Endothelial cell of umbilical vein (primary cell): Measurements from ENCODE around the gene SMOC1. TPM values are rescaled to one million over a fixed set of nuclear protein-coding genes. Genes with fewer than 3 reads are reported as not detected.

Experiments used
- BruUV-seq: library from RNA; stranded (reverse); fragments of 400-500 nt; replicated peaks from 2 replicates; lab custom pipeline; 2021; lab: Mats Ljungman, UMichigan
- CTCF ChIA-PET: fragments of 300-600, 350-600 bp; sonication (Branson Sonifier 250); formaldehyde crosslinking; loops from one replicate; lab custom pipeline; 2021; ENCODE audit warnings: antibody characterized with exemption, inconsistent platforms; lab: Charles Lee
- POLR2A ChIA-PET: fragments of 300-600, 350-600 bp; sonication (Branson Sonifier 250); formaldehyde crosslinking; loops from one replicate; lab custom pipeline; 2021; ENCODE audit warnings: antibody characterized with exemption, inconsistent platforms; lab: Charles Lee
- DNase-seq: peaks from one replicate; pipeline ENCODE4 v3.0.0-alpha.2; 2011; ENCODE audit warnings: low read depth, low spot score
- FAIRE-seq: peaks from 2 replicates; lab custom pipeline; 2011; peaks lifted over from hg19 to GRCh38; lab: Jason Lieb, UNC
- H2AFZ ChIP-seq: 2 replicates; pipeline ENCODE4 v1.6.0; 2012; ENCODE audit warnings: low read depth, low read length, control low read depth, inconsistent platforms
- H3K27ac ChIP-seq: 2 replicates; pipeline ENCODE4 v1.5.1; 2011; ENCODE audit warnings: low read depth, mild to moderate bottlenecking, control low read depth, low read length, moderate library complexity; ENCODE audit not compliant: insufficient read depth
- H3K27me3 ChIP-seq, 2 experiments: 2 replicates each; pipeline versions ENCODE4 v1.6.0 to v1.6.1; 2011; ENCODE audit warnings: low read length in 2 of 2, mixed read lengths in 1 of 2; ENCODE audit not compliant: control insufficient read depth in 2 of 2, insufficient read depth in 2 of 2
- H3K36me3 ChIP-seq, 2 experiments: 2 replicates in 1 of 2; 3 replicates in 1 of 2; pipeline ENCODE4 v1.5.1; 2011; ENCODE audit warnings: low read length in 2 of 2, mild to moderate bottlenecking in 1 of 2, moderate library complexity in 1 of 2; ENCODE audit not compliant: control insufficient read depth in 2 of 2, insufficient read depth in 2 of 2; ENCODE audit errors: extremely low read depth in 1 of 2
- H3K4me1 ChIP-seq: 3 replicates; pipeline ENCODE4 v1.5.1; 2011; ENCODE audit warnings: mild to moderate bottlenecking, low read length; ENCODE audit not compliant: control insufficient read depth, insufficient read depth; ENCODE audit errors: extremely low read depth
- H3K4me2 ChIP-seq: 2 replicates; pipeline ENCODE4 v1.6.1; 2011; ENCODE audit warnings: low read length, control low read depth, mixed read lengths; ENCODE audit not compliant: insufficient read depth
- H3K4me3 ChIP-seq, 3 experiments: fragments of 200-600 bp in 1 of 3; sonication (generic), shearing (Covaris generic) in 1 of 3; replicated peaks in 1 of 3; 2 replicates each; pipeline ENCODE4 v1.5.1; 2011 to 2016; ENCODE audit warnings: control low read depth in 3 of 3, low read length in 3 of 3, mild to moderate bottlenecking in 2 of 3, inconsistent platforms in 1 of 3, low read depth in 1 of 3, moderate library complexity in 1 of 3; ENCODE audit not compliant: insufficient read depth in 1 of 3
- H3K79me2 ChIP-seq: 2 replicates; pipeline ENCODE4 v1.6.0; 2012; ENCODE audit warnings: low read length, inconsistent platforms; ENCODE audit not compliant: control insufficient read depth, insufficient read depth
- H3K9ac ChIP-seq: replicated peaks from 2 replicates; pipeline ENCODE3; 2011; ENCODE audit warnings: low read length, control low read depth; ENCODE audit not compliant: insufficient read depth; ENCODE audit errors: extremely low read depth
- H3K9me1 ChIP-seq: replicated peaks from 3 replicates; pipeline ENCODE4 v1.6.0; 2011; ENCODE audit warnings: mild to moderate bottlenecking, low read length; ENCODE audit not compliant: control insufficient read depth, insufficient read depth; ENCODE audit errors: extremely low read depth
- H3K9me3 ChIP-seq: replicated peaks from 2 replicates; pipeline ENCODE4 v1.5.1; 2012; ENCODE audit warnings: low read length, inconsistent platforms; ENCODE audit not compliant: control insufficient read depth, insufficient read depth
- H4K20me1 ChIP-seq: replicated peaks from 2 replicates; pipeline ENCODE3; 2011; ENCODE audit warnings: mild to moderate bottlenecking, low read length; ENCODE audit not compliant: control insufficient read depth, insufficient read depth; ENCODE audit errors: extremely low read depth
- CTCF ChIP-seq, 2 donors: IDR thresholded peaks; 1 replicate in 1 of 2; 2 replicates in 1 of 2; pipeline ENCODE4 v1.5.1; 2011; ENCODE audit warnings: low read length in 2 of 2, mild to moderate bottlenecking in 2 of 2, moderate library complexity in 2 of 2, control low read depth in 1 of 2, inconsistent platforms in 1 of 2, low read depth in 1 of 2; ENCODE audit not compliant: insufficient read depth in 1 of 2; ENCODE audit errors: extremely low read depth in 1 of 2
- EZH2 ChIP-seq: IDR thresholded peaks from 2 replicates; pipeline ENCODE4 v1.6.1; 2012; ENCODE audit warnings: borderline replicate concordance, low read depth, mild to moderate bottlenecking, moderate library complexity, low read length, inconsistent platforms; ENCODE audit not compliant: severe bottlenecking
- FOS ChIP-seq: IDR thresholded peaks from 2 replicates; pipeline ENCODE4 v1.6.1; 2011; ENCODE audit warnings: mild to moderate bottlenecking, low read length, moderate library complexity, borderline replicate concordance; ENCODE audit not compliant: insufficient read depth
- GATA2 ChIP-seq: IDR thresholded peaks from 2 replicates; pipeline ENCODE4 v1.7.0; 2011; ENCODE audit warnings: low read depth, mild to moderate bottlenecking, moderate library complexity, mixed read lengths, low read length; ENCODE audit not compliant: insufficient read length, insufficient read depth
- JUN ChIP-seq: IDR thresholded peaks from 2 replicates; pipeline ENCODE4 v1.6.1; 2011; ENCODE audit warnings: borderline replicate concordance, low read depth; ENCODE audit not compliant: insufficient read length, insufficient read depth
- MAX ChIP-seq: IDR thresholded peaks from 2 replicates; pipeline ENCODE4 v1.6.1; 2011; ENCODE audit not compliant: insufficient read depth, insufficient read length
- MYC ChIP-seq: IDR thresholded peaks from one replicate; pipeline ENCODE4 v1.6.1; 2011; ENCODE audit warnings: mild to moderate bottlenecking, low read depth, low read length
- POLR2A ChIP-seq: IDR thresholded peaks from 2 replicates; pipeline ENCODE4 v1.6.1; 2012; ENCODE audit warnings: low read depth, mild to moderate bottlenecking, control low read depth, low read length
- POLR2AphosphoS5 ChIP-seq: IDR thresholded peaks from 2 replicates; pipeline ENCODE4 v1.6.1; 2012; ENCODE audit warnings: low read depth, mild to moderate bottlenecking, control low read depth, low read length, moderate library complexity; ENCODE audit not compliant: insufficient read depth
- dilution Hi-C: fragments of 300-500 bp; cut with MboI; formaldehyde crosslinking; loops from one replicate; pipeline ENCODE4 v1.15.0; 2019; ENCODE audit warnings: low sequenced_read_pairs; ENCODE audit not compliant: extremely low pct_ligation_motif_present
- intact Hi-C: fragments of 100-400 bp; cut with micrococcal nuclease; formaldehyde crosslinking; loops from one replicate; pipeline ENCODE4 v1.10.0; 2022
- polyA plus RNA-seq, 4 experiments: library from polyadenylated mRNA; depleted of rRNA in 3 of 4; stranded (reverse) in 3 of 4; unstranded in 1 of 4; fragments of >200 nt; gene quantifications; 2 replicates each; pipeline versions ENCODE4 v1.2.1 to v1.2.3, GENCODE V29; 2011 to 2012; ENCODE audit warnings: missing spikeins in 1 of 4
- total RNA-seq: library from RNA; stranded (reverse); gene quantifications from 2 replicates; pipeline ENCODE4 v1.2.3, GENCODE V29; 2021

Gene SMOC1
- total and polyA plus RNA-seq, 2 donors (not counting 3 experiments of a cell fraction or from before 2014, with no cell fraction given): 0.97 to 1.1 TPM

- Histone ChIP-seq H3K36me3 (no peaks in the 10 kb centered on the region), H3K79me2 (no peaks in the 10 kb centered on the region), H2AFZ (no peak overlapping the region), H3K27me3 (peaks cover 0 to 2% of the 10 kb centered on the region in 2 experiments), H3K4me3 (no peak overlapping the region), H3K4me2 (no peak overlapping the region), H3K9me1 (no peaks in the 10 kb centered on the region), H3K27ac (no peak overlapping the region), H3K4me1 (peaks cover 15% of the 10 kb centered on the region), H3K9ac (no peak overlapping the region), H3K9me3 (no peaks in the 10 kb centered on the region), H4K20me1 (no peaks in the 10 kb centered on the region)
- DNase-seq (no peak), FAIRE-seq (no peak)
- ChIA-PET POLR2A (no interaction called here), CTCF (interaction anchor here (1.9 kb wide), 1 partner anchor 19 kb away, joined by 8 read pairs; no protein-coding TSS in a partner anchor)
- no TSS peak for BruUV-seq
- intact Hi-C loops: no loop called here
- TF ChIP-seq POLR2A: no peak
- TF ChIP-seq GATA2: no peak
- TF ChIP-seq JUN: no peak
- no peak for TF ChIP-seq POLR2AphosphoS5
- dilution Hi-C loops: no loop called here
These were observed 17.8 kb downstream of the SMOC1 start for GRCh38 chr14:69896972-69897371.

GRCh38 chr14:69900603-69901002 lies 21.4 kb downstream of the SMOC1 start:
- Histone ChIP-seq H3K36me3 (no peaks in the 10 kb centered on the region), H2AFZ (no peak overlapping the region), H3K9me3 (no peaks in the 10 kb centered on the region), H3K27me3 (no peaks in the 10 kb centered on the region), H3K9me1 (no peaks in the 10 kb centered on the region), H4K20me1 (no peaks in the 10 kb centered on the region), H3K27ac (no peak overlapping the region), H3K79me2 (no peaks in the 10 kb centered on the region), H3K4me1 (peaks cover 15% of the 10 kb centered on the region), H3K9ac (no peak overlapping the region), H3K4me2 (no peak overlapping the region), H3K4me3 (no peak overlapping the region)
- ChIA-PET POLR2A (no interaction called here), CTCF (interaction anchor here (0.5 to 1.1 kb wide), 2 partner anchors 23 to 921 kb away, joined by 3 to 5 read pairs; no protein-coding TSS in a partner anchor)
- no TSS peak for BruUV-seq
- FAIRE-seq (no peak), DNase-seq (no peak)
- dilution Hi-C loops: no loop called here
- TF ChIP-seq JUN (no peak), GATA2 (no peak), EZH2 (no peak), FOS (no peak), POLR2A (no peak), CTCF (IDR thresholded peaks at IDR 0.05; ENCODE audit: extremely low read depth in 1 of 2, insufficient read depth in 1 of 2, low read depth in 1 of 2, low read length in 2 of 2) (no peak), MAX (no peak), MYC (no peak), POLR2AphosphoS5 (no peak)
- intact Hi-C loops: loop anchor here (1.0 kb wide), 1 partner anchor 99 kb away; no protein-coding TSS in a partner anchor
